K562 (cell line): ENCODE data around the gene MN1. TPM values are rescaled to one million over a fixed set of nuclear protein-coding genes. Genes with fewer than 3 reads are reported as not detected.
A peak's percentile ranks its signal among the peaks of the same experiment; 100 is the strongest.

ENCODE experiments used
- ATAC-seq: fragments of 200-7000 bp; cut with Tn5 transposase; 3 replicates; pipeline ENCODE4 v1.9.1; 2020; ENCODE audit warnings: moderate library complexity
- BruUV-seq: library from RNA; stranded (reverse); fragments of 400-500 nt; replicated peaks from 2 replicates; lab custom pipeline; 2021; lab: Mats Ljungman, UMichigan
- CTCF ChIA-PET: fragments of 300-600 bp; formaldehyde crosslinking; extraction: SDS; loops from one replicate; lab custom pipeline; 2021; ENCODE audit warnings: low intra/inter-chr PET ratio; lab: Yijun Ruan, JAX
- POLR2A ChIA-PET: fragments of 300-600, 350-650 bp; sonication (Branson Sonifier 250); formaldehyde crosslinking; extraction: SDS; loops from one replicate; lab custom pipeline; 2021; ENCODE audit warnings: antibody characterized with exemption, inconsistent platforms; lab: Yijun Ruan, JAX
- DNase-seq, 4 experiments: peaks; one replicate each; pipeline versions ENCODE4 v3.0.0 to v3.0.0-alpha.2; 2011 to 2018; ENCODE audit warnings: low spot score in 3 of 4, mixed read lengths in 3 of 4; ENCODE audit errors: extremely low read depth in 1 of 4
- FAIRE-seq: peaks from 2 replicates; lab custom pipeline; 2011; peaks lifted over from hg19 to GRCh38; lab: Jason Lieb, UNC
- H2AFZ ChIP-seq: 2 replicates; pipeline ENCODE4 v1.6.0; 2011; ENCODE audit warnings: low read depth, low read length, control low read depth, inconsistent platforms
- H3K27ac ChIP-seq: fragments of 200-600 bp; 3 replicates; pipeline ENCODE4 v1.8.0; 2011; ENCODE audit warnings: low read depth, mild to moderate bottlenecking, control low read depth, inconsistent platforms, low read length, moderate library complexity, mixed read lengths; ENCODE audit errors: extremely low read depth
- H3K27me3 ChIP-seq, 2 experiments: fragments of 300-600 bp in 1 of 2; 2 replicates in 1 of 2; 3 replicates in 1 of 2; pipeline versions ENCODE4 v1.6.0 to v1.8.0; 2011; ENCODE audit warnings: inconsistent platforms in 2 of 2, low read length in 2 of 2, mild to moderate bottlenecking in 1 of 2, mixed read lengths in 1 of 2, moderate library complexity in 1 of 2; ENCODE audit not compliant: control insufficient read depth in 2 of 2, insufficient read depth in 2 of 2
- H3K36me3 ChIP-seq: fragments of 300-600 bp; 3 replicates; pipeline ENCODE4 v1.8.0; 2011; ENCODE audit warnings: mild to moderate bottlenecking, low read length, inconsistent platforms; ENCODE audit not compliant: control insufficient read depth, insufficient read depth
- H3K4me1 ChIP-seq, 2 experiments: fragments of 200-600 bp in 1 of 2; replicated peaks in 1 of 2; 2 replicates in 1 of 2; 3 replicates in 1 of 2; pipeline versions ENCODE4 v1.5.1 to v1.8.0; 2011; ENCODE audit warnings: inconsistent platforms in 2 of 2, low read length in 2 of 2, mild to moderate bottlenecking in 1 of 2, mixed read lengths in 1 of 2, moderate library complexity in 1 of 2; ENCODE audit not compliant: control insufficient read depth in 2 of 2, insufficient read depth in 2 of 2
- H3K4me2 ChIP-seq: 2 replicates; pipeline ENCODE4 v1.6.1; 2011; ENCODE audit warnings: low read length, control low read depth, inconsistent platforms, mixed read lengths; ENCODE audit not compliant: insufficient read depth
- H3K4me3 ChIP-seq: fragments of 200-600 bp; sonication (generic), shearing (Covaris generic); 2 replicates; pipeline ENCODE4 v1.5.1; 2016; ENCODE audit warnings: control low read depth, inconsistent platforms
- H3K79me2 ChIP-seq: fragments of 200-600 bp; 3 replicates; pipeline ENCODE4 v1.8.0; 2011; ENCODE audit warnings: low read length, inconsistent platforms; ENCODE audit not compliant: control insufficient read depth, insufficient read depth
- H3K9ac ChIP-seq, 2 experiments: 2 replicates each; pipeline versions ENCODE4 v1.6.0 to v1.6.1; 2011; ENCODE audit warnings: low read depth in 2 of 2, low read length in 2 of 2, control low read depth in 1 of 2, inconsistent platforms in 1 of 2, mild to moderate bottlenecking in 1 of 2, mixed read lengths in 1 of 2; ENCODE audit not compliant: insufficient read depth in 1 of 2
- H3K9me1 ChIP-seq: one replicate; pipeline ENCODE4 v1.6.0; 2011; ENCODE audit warnings: inconsistent platforms, mild to moderate bottlenecking, low read length, moderate library complexity; ENCODE audit not compliant: control insufficient read depth, insufficient read depth
- H3K9me3 ChIP-seq: replicated peaks from 2 replicates; pipeline ENCODE4 v1.5.1; 2011; ENCODE audit warnings: low read depth, low read length, inconsistent platforms; ENCODE audit not compliant: control insufficient read depth, insufficient read depth
- H4K20me1 ChIP-seq: replicated peaks from 2 replicates; pipeline ENCODE4 v1.6.1; 2011; ENCODE audit warnings: low read length, inconsistent platforms, mixed read lengths; ENCODE audit not compliant: control insufficient read depth, insufficient read depth
- HNRNPK ChIP-seq: fragments of 200-400 bp; formaldehyde crosslinking; IDR thresholded peaks from one replicate; pipeline ENCODE4 v1.6.1; 2018; ENCODE audit warnings: mild to moderate bottlenecking, low read depth, low read length; ENCODE audit not compliant: poor library complexity, severe bottlenecking
- PHF8 ChIP-seq: fragments of 200-600 bp; sonication (generic); IDR thresholded peaks from 2 replicates; pipeline ENCODE4 v1.6.1; 2012; ENCODE audit warnings: mixed run types, mild to moderate bottlenecking, inconsistent platforms, low read length, moderate library complexity, borderline replicate concordance
- RBM14 ChIP-seq: fragments of 200-400 bp; formaldehyde crosslinking; IDR thresholded peaks from 2 replicates; pipeline ENCODE4 v1.6.1; 2018; ENCODE audit warnings: low read depth, mild to moderate bottlenecking, low read length, moderate library complexity, borderline replicate concordance; ENCODE audit not compliant: insufficient read depth
- RBM15 ChIP-seq: fragments of 200-400 bp; formaldehyde crosslinking; IDR thresholded peaks from 2 replicates; pipeline ENCODE4 v1.6.1; 2018; ENCODE audit warnings: mild to moderate bottlenecking, low read length, moderate library complexity; ENCODE audit not compliant: insufficient read depth
- RBM25 ChIP-seq: fragments of 200-400 bp; formaldehyde crosslinking; IDR thresholded peaks from 2 replicates; pipeline ENCODE4 v1.6.1; 2018; ENCODE audit warnings: low read length, low read depth, moderate library complexity; ENCODE audit not compliant: severe bottlenecking
- ZBTB26 ChIP-seq: fragments of 450-650 bp; formaldehyde crosslinking; IDR thresholded peaks from 2 replicates; pipeline ENCODE4 v1.4.0; 2022; ENCODE audit warnings: missing genetic modification characterization
- ZC3H11A ChIP-seq: IDR thresholded peaks from 2 replicates; pipeline ENCODE4 v1.6.1; 2012; ENCODE audit warnings: low read depth, low read length, improper control_type of control experiment
- ZFP36 ChIP-seq: fragments of 150-350 bp; IDR thresholded peaks from 2 replicates; pipeline ENCODE4 v1.6.1; 2018; ENCODE audit warnings: low read length, low read depth; ENCODE audit not compliant: partially characterized antibody
- ZNF23 ChIP-seq: fragments of 250-450 bp; sonication (Bioruptor Pico); IDR thresholded peaks from 2 replicates; pipeline ENCODE4 v1.4.0; 2020; ENCODE audit warnings: mild to moderate bottlenecking
- WGBS: fragments of 100-300 bp; shearing (Covaris generic); methylation state at CpG from one replicate; pipeline ENCODE4 v1.1.6; 2016; ENCODE audit warnings: low coverage, mixed read lengths; ENCODE audit not compliant: insufficient coverage; ENCODE audit errors: missing lambda C conversion rate; 5-methylcytosine and 5-hydroxymethylcytosine counted together
- in situ Hi-C: fragments of 300-500 bp; cut with MboI; formaldehyde crosslinking; loops from 4 replicates; pipeline ENCODE4 v1.15.0; 2018; ENCODE audit warnings: inconsistent platforms, mixed read lengths
- intact Hi-C: fragments of 100-400 bp; cut with micrococcal nuclease; formaldehyde crosslinking; loops from 2 replicates; pipeline ENCODE4 v1.14.2; 2022
- polyA plus RNA-seq, 8 experiments: library from polyadenylated mRNA; depleted of rRNA in 4 of 8; stranded (reverse) in 5 of 8; unstranded in 3 of 8; fragments of >200 nt; fragmentation: Nextera tagmentation in 2 of 8; fragmentation: Illumina TruSeq in 1 of 8; extraction: Ambion mirVana in 2 of 8; extraction: Trizol in 1 of 8; gene quantifications; 2 replicates each; pipeline versions ENCODE4 v1.2.1 to v1.2.3, GENCODE V29; 2011 to 2014; ENCODE audit warnings: inconsistent platforms in 1 of 8, missing spikeins in 1 of 8
- total RNA-seq, 7 experiments: library from RNA; depleted of rRNA in 6 of 7; stranded (reverse); fragments of >200 nt in 6 of 7; fragmentation: Illumina TruSeq in 2 of 7; extraction: Trizol in 2 of 7; gene quantifications; 2 replicates each; pipeline versions ENCODE4 v1.2.1 to v1.2.3, GENCODE V29; 2011 to 2021; ENCODE audit warnings: low replicate concordance in 1 of 7
- TF ChIP-seq, protein P1 (sequence below), 2 experiments: fragments of 150-350 bp in 1 of 2; IDR thresholded peaks; 2 replicates each; pipeline ENCODE4 v1.6.1; 2012 to 2016; ENCODE audit warnings: low read depth in 2 of 2, low read length in 2 of 2, mild to moderate bottlenecking in 1 of 2, moderate library complexity in 1 of 2
- TF ChIP-seq, protein P2 (sequence below): fragments of 250-450 bp; sonication (Bioruptor Pico); IDR thresholded peaks from 2 replicates; pipeline ENCODE4 v1.9.0; 2021; ENCODE audit warnings: mild to moderate bottlenecking, inconsistent platforms

MN1 gene
- total and polyA plus RNA-seq, 9 of the 15 experiments (the other 6 are each of a cell fraction or from before 2014, with no cell fraction given): under 0.01 to 0.05 (median 0.03) TPM; not detected in 5

- TF ChIP-seq, protein P1, sequence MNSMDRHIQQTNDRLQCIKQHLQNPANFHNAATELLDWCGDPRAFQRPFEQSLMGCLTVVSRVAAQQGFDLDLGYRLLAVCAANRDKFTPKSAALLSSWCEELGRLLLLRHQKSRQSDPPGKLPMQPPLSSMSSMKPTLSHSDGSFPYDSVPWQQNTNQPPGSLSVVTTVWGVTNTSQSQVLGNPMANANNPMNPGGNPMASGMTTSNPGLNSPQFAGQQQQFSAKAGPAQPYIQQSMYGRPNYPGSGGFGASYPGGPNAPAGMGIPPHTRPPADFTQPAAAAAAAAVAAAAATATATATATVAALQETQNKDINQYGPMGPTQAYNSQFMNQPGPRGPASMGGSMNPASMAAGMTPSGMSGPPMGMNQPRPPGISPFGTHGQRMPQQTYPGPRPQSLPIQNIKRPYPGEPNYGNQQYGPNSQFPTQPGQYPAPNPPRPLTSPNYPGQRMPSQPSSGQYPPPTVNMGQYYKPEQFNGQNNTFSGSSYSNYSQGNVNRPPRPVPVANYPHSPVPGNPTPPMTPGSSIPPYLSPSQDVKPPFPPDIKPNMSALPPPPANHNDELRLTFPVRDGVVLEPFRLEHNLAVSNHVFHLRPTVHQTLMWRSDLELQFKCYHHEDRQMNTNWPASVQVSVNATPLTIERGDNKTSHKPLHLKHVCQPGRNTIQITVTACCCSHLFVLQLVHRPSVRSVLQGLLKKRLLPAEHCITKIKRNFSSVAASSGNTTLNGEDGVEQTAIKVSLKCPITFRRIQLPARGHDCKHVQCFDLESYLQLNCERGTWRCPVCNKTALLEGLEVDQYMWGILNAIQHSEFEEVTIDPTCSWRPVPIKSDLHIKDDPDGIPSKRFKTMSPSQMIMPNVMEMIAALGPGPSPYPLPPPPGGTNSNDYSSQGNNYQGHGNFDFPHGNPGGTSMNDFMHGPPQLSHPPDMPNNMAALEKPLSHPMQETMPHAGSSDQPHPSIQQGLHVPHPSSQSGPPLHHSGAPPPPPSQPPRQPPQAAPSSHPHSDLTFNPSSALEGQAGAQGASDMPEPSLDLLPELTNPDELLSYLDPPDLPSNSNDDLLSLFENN (IDR thresholded peaks at IDR 0.05; ENCODE audit: low read depth in 2 of 2, low read length in 2 of 2): no peak
- TF ChIP-seq RBM15: no peak
- no peak for TF ChIP-seq ZBTB26 (CRISPR knock-in tag)
- TF ChIP-seq HNRNPK: no peak
- TF ChIP-seq, all 486 proteins: peak for 0
Measured at GRCh38 chr22:27734066-27734465, 67.5 kb downstream of the MN1 start (continued).

GRCh38 chr22:27732841-27733240, 68.7 kb downstream of the MN1 start:
- no peak for FAIRE-seq
- POLR2A ChIA-PET: interaction anchor here (0.7 kb wide), 1 partner anchor 19 kb away, joined by 5 read pairs; no protein-coding TSS in a partner anchor

More at GRCh38 chr22:27732841-27733240, 68.7 kb downstream of the MN1 start:
- Histone ChIP-seq H3K9me1 (no peaks in the 10 kb centered on the region), H3K9me3 (no peaks in the 10 kb centered on the region), H3K36me3 (no peaks in the 10 kb centered on the region), H3K4me2 (no peak overlapping the region), H3K27ac (no peak overlapping the region), H2AFZ (no peak overlapping the region), H4K20me1 (no peaks in the 10 kb centered on the region), H3K4me1 (peaks cover under 1 to 2% of the 10 kb centered on the region in 2 experiments; a peak in 4 of 5 replicates), H3K9ac (no peak overlapping the region), H3K79me2 (no peaks in the 10 kb centered on the region), H3K4me3 (no peak overlapping the region), H3K27me3 (peaks cover 0 to 6% of the 10 kb centered on the region in 2 experiments; a peak in 1 of 5 replicates)
- WGBS: 41% methylated on average over 5 of the region's 6 CpGs
- in situ Hi-C loops (no loop called here), intact Hi-C loops (no loop called here)
- BruUV-seq: no TSS peak
- CTCF ChIA-PET: no interaction called here
- ATAC-seq (no peak), DNase-seq (no peak)
- TF ChIP-seq, protein P2, sequence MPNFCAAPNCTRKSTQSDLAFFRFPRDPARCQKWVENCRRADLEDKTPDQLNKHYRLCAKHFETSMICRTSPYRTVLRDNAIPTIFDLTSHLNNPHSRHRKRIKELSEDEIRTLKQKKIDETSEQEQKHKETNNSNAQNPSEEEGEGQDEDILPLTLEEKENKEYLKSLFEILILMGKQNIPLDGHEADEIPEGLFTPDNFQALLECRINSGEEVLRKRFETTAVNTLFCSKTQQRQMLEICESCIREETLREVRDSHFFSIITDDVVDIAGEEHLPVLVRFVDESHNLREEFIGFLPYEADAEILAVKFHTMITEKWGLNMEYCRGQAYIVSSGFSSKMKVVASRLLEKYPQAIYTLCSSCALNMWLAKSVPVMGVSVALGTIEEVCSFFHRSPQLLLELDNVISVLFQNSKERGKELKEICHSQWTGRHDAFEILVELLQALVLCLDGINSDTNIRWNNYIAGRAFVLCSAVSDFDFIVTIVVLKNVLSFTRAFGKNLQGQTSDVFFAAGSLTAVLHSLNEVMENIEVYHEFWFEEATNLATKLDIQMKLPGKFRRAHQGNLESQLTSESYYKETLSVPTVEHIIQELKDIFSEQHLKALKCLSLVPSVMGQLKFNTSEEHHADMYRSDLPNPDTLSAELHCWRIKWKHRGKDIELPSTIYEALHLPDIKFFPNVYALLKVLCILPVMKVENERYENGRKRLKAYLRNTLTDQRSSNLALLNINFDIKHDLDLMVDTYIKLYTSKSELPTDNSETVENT (CRISPR knock-in tag): no peak
- no peak for TF ChIP-seq ZC3H11A
- peak; percentile 58 for TF ChIP-seq ZFP36
- TF ChIP-seq RBM25: peak; percentile 56
- TF ChIP-seq RBM14: no peak
- TF ChIP-seq PHF8: no peak
- TF ChIP-seq ZNF23 (CRISPR knock-in tag): no peak
